Endothelial cell of hepatic sinusoid (primary cell): ENCODE measurements around the gene MLX.

Experiments
- in situ Hi-C: cut with HindIII; loops from 2 replicates; pipeline ENCODE4 v1.10.0; 2017; ENCODE audit warnings: low sequenced_read_pairs

The MLX gene, protein sequence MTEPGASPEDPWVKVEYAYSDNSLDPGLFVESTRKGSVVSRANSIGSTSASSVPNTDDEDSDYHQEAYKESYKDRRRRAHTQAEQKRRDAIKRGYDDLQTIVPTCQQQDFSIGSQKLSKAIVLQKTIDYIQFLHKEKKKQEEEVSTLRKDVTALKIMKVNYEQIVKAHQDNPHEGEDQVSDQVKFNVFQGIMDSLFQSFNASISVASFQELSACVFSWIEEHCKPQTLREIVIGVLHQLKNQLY

DNA sequence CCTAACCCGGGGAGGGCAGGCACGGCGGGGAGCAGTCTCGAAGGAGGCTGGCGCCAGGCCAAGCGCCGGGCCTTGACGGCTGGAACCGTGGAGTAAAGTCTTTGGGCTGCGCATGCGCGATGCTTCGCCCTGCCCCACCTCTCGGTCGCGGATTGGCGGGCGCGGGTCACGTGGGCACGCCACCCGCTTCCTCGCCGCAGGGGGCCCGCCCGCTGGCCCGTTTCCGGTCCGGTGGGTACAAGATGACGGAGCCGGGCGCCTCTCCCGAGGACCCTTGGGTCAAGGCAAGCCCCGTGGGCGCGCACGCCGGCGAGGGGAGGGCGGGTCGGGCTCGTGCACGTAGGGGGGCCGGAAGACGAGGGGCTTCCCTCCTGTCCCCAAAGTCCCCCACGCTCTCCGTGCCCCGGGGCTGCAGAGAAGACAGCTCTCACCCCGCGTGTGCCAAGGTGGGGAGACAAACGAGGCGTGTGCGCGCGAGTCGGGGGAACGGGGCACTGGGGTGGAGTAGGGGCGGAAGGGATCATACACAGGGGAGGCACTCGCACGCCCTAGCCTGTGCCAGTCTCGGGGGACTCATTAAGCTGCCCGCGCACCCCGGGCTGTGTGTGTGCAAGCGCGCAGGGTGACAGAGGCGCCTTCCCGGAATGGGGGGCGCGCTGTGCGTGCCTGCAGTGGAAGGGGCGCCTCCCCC, at the start of gene MLX:
MLX (plus strand) TSS at position 218 of the 691 bp plus-strand sequence; CDS start at position 243, 25 bp downstream.
- in situ Hi-C loops: no loop called here

DNA sequence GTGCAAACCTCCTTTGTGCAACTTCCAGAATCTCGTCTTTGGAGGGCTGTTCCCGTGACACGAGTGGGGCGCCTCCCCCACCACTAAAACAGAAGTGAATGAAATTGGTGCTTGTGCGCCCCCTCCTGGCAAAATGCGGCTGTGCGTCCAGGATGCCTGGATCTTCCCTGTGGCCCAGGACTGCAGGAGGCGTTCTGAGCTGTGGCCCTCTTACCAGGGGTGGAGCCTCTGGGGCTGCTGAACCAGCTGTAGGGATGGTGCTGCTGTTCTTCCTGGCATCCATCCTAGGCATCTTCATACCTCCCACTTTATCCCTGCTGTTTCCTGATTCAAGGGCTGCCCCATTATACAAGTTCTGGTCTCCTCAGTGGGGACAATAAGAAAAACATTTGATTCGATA, 49.4 kb upstream of the MLX start:
- in situ Hi-C loops: loop anchor here (5.0 to 10.0 kb wide), 2 partner anchors 95 to 313 kb away; partner anchors contain the start of gene CAVIN1

GRCh38 chr17:42518046-42518754, 48.7 kb upstream of the MLX start:
- in situ Hi-C loops: loop anchor here (5.0 to 10.0 kb wide), 2 partner anchors 96 to 313 kb away; partner anchors contain the start of gene CAVIN1

GRCh38 chr17:42518755-42519545, 48.0 kb upstream of the MLX start:
- in situ Hi-C loops: loop anchor here (5.0 to 10.0 kb wide), 2 partner anchors 97 to 314 kb away; partner anchors contain the start of gene CAVIN1

DNA sequence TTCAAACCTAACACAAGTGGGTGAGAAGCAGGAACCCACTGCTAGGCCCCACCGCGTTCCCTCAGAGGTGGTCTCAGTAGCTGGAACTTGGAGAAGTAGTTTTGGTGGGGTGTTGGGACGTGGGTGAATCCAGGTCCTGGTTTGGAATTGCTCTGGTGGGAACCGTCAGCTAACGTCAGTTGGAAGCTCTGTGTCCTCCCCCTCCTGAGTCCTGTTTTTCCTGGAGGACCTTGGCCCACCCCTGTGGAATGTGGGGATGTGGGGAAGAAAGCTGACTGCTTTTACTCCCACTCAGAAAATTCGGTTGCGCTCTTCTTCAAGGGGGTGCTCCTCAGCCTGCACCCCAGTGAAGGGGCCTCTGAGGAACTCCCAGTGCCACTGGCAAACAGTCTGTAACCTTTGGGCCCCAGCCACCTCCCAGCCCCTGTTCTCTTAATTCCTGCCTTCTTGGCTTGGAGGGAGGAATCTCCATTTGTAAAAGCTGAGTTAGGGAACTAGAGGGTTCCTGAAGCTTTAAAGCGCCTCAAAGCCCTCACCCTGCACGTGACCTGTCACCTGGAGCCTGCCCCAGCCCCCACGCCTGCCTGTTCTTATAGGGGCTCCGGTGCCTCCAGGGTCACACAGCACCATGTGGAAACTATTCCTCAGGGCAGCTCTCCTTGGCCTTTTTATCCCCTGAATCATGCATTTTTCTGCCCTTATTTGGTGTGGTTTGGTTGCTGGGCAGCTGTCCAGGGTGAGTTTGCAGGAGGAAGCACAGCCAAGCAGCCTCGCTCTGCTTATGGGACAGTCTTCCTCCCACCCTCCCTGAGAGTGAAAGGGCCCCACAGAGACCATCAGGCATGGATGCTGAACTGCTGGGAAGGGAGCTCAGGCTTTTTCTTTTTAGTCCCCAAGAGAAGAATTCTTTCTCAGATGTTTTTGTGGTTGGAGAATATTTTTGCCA, 47.1 kb upstream of the MLX start:
- in situ Hi-C loops: loop anchor here (5.0 to 10.0 kb wide), 3 partner anchors 98 to 315 kb away; partner anchors contain the start of gene CAVIN1

- in situ Hi-C loops: loop anchor here (5.0 kb wide), 1 partner anchor 208 kb away; no protein-coding TSS in a partner anchor
Observed at GRCh38 chr17:42520540-42520951, 46.4 kb upstream of the MLX start.

- in situ Hi-C loops: loop anchor here (5.0 kb wide), 1 partner anchor 209 kb away; no protein-coding TSS in a partner anchor
Observed at GRCh38 chr17:42521036-42521435, 45.9 kb upstream of the MLX start.

DNA sequence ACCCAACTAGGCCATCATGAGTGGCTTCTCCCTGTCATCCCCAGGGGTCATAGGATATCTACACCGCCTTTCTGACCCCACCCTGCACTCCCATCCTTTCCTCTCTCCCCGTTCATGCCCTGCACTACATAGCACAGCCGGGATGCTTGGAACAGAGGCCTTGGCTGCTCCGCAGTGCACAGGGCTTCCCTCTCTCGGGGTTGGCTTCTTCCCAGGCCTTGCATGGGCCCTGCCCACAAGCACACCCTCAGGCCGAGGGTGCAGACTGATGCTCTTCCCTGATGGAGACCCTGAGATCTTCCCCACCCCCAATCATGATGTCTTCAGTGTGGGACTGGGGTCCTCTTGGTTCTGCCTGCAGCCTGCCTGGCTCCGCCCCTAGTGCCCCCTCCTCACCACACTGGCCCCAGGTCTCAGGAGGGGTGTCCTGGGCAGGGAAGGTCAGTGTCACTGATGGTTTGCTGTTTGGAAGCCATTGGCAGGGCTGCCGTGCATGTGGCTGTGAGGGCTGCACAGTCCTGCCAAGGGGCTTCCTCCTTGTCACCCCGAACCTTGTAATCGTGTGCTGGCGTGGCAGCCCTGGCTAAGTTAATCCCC, 45.1 kb upstream of the MLX start:
- in situ Hi-C loops: loop anchor here (5.0 kb wide), 1 partner anchor 209 kb away; no protein-coding TSS in a partner anchor

DNA sequence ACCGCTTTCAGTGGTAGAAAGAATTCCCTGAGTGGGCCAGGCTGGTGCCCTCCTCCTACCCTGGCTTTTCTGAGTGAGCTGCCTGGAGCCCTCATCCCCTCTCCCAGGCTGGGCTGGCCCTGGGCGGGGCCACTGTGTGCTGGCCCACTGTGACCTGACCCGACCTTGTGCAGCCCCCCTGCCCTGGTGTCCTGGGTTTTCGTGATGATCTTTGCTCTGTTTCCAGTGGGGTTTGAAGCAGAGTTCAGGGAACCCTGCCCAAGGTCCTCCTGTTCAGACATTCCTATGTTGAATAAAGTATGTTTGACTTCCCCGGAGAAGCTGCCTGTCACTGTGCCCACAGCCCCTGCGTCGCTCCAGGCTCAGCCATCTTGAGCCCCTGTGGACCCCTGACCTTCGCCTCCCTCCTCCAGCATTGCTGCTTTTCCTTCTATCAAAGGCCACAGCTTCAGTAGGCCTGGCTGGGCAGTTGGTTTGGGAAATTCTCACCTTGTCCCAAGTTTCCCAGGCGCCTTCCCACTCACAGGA, 44.6 kb upstream of the MLX start:
- in situ Hi-C loops: loop anchor here (5.0 kb wide), 1 partner anchor 210 kb away; no protein-coding TSS in a partner anchor

- in situ Hi-C loops: loop anchor here (5.0 kb wide), 1 partner anchor 211 kb away; no protein-coding TSS in a partner anchor
Observed at GRCh38 chr17:42522798-42523278, 44.1 kb upstream of the MLX start.

DNA sequence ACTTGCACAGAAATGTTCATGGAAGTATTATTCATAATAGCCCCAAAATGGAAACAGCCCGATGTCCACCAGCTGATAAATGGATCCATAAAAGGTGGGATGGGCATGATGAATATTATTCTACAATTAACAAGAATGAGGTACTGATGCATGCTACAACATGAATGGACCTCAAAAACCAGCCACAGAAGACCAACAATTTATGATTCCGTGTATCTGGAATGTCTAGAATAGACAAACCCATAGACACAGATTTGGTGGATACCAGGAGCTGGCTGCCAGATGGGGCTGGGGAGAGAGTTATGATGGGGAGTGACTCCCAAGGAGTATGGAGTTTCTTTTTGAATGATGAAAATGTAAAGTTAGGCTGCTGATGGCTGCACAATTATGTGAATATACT, 41.7 kb upstream of the MLX start:
- in situ Hi-C loops: no loop called here

GRCh38 chr17:42526031-42526444, 40.9 kb upstream of the MLX start:
- in situ Hi-C loops: no loop called here

- in situ Hi-C loops: no loop called here
Observed at GRCh38 chr17:42527932-42528331, 39.0 kb upstream of the MLX start.

- in situ Hi-C loops: no loop called here
Observed at GRCh38 chr17:42529061-42529460, 37.8 kb upstream of the MLX start.

DNA sequence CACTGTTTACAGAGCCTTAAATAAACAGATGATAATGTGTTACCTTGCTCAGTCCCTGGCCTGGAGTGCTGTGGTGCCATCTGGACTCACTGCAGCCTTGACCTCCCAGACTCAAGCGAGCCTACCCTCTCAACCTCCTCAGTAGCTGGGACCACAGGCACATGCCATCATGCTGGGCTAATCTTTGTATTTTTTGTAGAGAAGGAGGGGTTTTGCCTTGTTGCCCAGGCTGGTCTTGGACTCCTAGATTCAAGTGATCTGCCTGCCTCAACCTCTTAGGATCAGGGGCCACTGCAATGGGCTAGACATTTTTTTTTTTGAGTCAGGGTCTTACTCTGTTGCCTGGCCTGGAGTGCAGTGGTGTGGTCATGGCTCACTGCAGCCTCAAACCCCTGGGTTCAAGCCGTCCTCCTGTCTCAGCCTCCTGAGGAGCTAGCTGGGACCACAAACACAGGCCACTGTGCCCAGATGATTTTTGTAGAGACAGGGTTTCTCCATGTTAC, 35.9 kb upstream of the MLX start:
- in situ Hi-C loops: no loop called here

DNA sequence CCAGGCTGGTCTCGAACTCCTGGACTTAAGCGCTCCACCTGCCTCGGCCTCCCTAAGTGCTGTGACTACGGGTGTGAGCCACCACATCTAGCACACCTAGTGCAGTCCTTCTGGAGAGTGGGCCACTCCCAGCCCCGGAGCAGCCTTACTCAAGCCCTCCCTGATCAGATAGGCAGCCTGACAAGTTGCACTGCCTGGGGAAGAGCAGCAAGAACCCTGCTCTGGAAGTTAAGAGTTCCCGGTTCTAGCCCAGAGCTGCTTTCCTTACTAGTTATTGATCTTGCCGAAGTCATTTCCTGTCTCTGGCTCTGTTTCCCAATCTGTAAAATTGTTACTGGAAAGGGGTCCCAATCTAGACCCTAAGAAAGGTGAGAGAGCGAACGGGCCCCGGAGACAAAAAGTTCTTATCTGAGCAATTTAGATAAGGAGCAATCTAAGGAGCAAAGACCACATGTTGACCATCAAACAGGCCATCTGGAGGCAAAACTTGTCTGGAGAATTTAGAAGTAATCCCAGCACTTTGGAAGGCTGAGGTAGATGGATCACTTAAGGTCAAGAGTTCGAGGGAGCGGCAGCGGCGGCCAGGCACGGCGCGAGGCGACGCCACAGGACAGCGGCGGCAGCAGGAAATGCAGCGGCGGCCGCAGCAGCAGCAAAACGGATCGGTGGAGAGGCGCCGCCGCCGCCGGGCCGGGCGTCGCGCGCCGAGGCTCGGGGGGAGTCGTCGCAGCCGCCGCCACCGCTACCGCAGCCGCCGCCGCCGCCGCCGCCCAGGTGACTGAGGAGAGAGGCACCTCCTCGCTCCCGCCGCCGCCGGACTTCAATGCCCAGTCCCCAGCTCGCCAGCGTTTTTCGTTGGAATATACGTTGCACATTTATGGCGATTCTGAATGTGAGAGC, 35.2 kb upstream of the MLX start:
- in situ Hi-C loops: no loop called here
